GM10266 (cell line): ENCODE measurements around the gene CDH13.

Experiments
- DNase-seq: peaks from one replicate; pipeline ENCODE4 v3.0.0; 2012; ENCODE audit errors: extremely low spot score
- TF ChIP-seq, protein P1 (sequence below): IDR thresholded peaks from 2 replicates; pipeline ENCODE4 v1.5.1; 2012; ENCODE audit warnings: mild to moderate bottlenecking, low read depth; ENCODE audit not compliant: control insufficient read depth, insufficient read depth; ENCODE audit errors: missing control alignments

The CDH13 gene

DNA sequence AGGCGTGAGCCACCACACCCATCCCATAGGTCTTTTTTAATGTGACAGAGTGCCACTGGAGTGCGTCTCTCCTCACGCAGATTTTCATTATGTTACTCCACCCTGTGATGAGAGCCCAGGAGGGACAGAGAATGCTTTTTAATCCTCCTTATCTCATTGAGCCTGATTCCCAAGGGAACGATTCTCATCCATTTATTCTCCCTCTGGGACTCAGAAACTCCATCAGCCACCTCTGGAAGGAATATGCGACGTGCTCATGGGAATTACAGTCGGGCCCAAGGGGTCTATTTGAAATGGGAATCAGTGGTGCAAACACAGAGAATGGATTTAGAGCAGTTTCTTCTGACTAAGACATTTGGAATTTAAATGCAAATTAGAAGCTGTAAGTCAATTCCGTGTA lies 1025.1 kb downstream of the CDH13 start:
- DNase-seq, result no peak
- TF ChIP-seq, protein P1, sequence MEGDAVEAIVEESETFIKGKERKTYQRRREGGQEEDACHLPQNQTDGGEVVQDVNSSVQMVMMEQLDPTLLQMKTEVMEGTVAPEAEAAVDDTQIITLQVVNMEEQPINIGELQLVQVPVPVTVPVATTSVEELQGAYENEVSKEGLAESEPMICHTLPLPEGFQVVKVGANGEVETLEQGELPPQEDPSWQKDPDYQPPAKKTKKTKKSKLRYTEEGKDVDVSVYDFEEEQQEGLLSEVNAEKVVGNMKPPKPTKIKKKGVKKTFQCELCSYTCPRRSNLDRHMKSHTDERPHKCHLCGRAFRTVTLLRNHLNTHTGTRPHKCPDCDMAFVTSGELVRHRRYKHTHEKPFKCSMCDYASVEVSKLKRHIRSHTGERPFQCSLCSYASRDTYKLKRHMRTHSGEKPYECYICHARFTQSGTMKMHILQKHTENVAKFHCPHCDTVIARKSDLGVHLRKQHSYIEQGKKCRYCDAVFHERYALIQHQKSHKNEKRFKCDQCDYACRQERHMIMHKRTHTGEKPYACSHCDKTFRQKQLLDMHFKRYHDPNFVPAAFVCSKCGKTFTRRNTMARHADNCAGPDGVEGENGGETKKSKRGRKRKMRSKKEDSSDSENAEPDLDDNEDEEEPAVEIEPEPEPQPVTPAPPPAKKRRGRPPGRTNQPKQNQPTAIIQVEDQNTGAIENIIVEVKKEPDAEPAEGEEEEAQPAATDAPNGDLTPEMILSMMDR, result no peak

DNA sequence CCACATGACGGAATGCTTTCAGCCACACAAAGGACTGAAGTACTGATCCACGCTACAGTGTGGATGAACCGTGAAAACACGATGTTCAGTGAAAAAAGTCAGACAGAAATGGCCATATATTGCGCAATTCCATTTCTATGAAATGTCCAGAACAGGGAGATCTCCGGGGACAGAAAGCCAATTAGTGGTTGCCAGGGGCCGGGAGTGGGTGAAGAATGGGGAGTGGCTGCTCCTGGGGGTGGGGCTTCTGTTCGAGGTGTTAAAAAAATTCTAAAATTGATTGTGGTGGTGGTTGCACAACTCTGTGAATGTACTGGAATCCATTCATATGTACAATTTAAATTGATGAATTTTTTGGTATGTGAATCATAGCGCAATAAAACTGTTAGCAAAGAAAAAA lies 1026.2 kb downstream of the CDH13 start:
- DNase-seq, result no peak
- TF ChIP-seq, protein P1, result no peak

DNA sequence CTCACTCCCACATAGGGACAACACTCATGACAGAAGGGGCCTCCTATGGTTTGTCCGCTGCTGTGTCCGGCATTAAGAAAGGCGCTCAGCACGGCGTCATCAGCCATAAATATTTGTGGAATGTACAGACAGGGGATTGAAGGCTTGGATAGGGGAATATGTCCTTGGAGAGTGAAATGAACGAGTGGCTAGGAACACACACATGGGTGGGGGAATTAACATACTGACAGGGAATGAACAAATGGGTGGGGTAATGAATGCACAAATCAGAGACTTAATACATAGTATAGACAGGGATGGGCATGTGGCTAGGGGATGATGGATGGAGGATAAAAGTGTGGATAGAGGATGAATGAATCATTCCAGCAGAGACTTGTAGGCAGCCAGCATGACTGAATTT lies 1027.0 kb downstream of the CDH13 start:
- DNase-seq, result no peak
- TF ChIP-seq, protein P1, result no peak

DNA sequence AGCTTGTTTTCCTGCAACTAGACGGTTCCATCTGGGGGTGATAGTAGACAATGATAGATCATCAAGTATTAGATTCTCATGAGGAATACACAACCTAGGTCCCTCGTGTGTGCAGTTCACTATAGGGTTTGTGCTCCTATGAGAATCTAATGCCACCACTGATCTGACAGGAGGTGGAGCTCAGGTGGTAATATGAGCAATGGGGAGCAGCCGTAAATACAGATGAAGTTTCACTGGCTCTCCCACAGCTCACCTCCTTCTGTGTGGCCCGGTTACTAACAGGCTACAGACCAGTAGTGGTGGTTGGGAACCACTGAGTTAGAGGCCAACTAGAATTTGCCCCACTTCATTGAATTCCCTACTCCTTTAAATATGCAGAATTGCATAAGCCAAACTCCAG lies 1033.5 kb downstream of the CDH13 start:
- DNase-seq, result no peak
- TF ChIP-seq, protein P1, result no peak

DNA sequence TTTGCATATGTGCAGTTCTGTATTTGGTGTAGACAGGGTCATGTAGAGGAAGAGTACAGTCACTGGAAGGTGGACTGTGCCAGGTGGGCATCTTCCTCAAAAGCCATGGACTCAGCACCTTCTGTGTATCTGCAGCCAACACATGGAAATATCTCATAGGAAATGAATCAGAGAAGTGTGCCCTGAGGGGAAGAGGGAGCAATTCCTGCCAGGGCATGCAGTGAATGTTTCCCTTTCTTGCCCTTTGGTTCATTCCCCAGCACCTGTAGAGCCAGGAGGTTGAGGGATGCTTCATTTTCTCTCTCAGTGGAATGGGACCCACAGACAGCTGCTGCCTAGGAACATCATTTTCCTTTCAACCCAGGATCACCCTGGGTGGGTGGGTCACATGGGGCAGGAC lies 1034.9 kb downstream of the CDH13 start:
- TF ChIP-seq, protein P1, result no peak
- DNase-seq, result no peak

DNA sequence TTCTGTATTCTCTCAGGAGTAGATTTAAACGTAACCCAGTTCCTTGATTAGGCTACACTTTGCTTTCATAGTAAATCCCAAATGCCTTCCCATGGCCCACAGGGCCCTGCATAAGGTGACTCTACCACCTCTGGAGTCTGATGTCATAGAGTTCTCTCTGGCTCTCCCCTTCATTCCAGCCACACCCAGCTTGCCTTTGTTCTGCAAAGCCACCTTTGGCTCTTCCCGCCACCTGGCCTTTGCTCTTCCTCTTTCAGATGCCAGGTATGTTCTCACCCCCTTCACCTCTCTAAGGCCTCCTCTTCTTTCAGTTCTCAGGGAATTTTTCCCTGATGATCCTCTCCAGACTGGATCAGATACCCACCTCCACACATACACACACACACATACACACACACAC lies 1039.7 kb downstream of the CDH13 start:
- DNase-seq, result no peak
- TF ChIP-seq, protein P1, result no peak

DNA sequence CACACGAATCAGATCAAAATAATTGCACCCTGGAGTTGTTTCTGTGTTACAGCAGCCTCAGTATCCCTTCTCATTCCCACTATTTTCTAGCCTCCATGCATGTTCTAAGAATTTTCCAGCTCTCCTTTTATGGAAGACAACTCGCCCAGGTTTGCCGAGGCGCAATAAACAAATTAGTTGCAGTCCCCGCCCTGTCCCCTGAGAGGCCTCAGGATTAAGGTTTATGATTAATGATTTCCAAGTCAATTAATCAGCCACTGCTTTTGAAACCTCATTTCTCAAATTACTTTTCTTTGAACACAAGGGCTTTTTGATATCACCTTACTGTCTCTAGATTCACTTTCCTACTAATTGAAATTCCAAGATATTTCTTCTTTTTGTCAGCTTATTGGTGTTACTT lies 1042.7 kb downstream of the CDH13 start:
- TF ChIP-seq, protein P1, result no peak
- DNase-seq, result no peak
